SK-N-SH (cell line): ENCODE results near the gene ZBTB45. TPM values are rescaled to one million over a fixed set of nuclear protein-coding genes. Genes with fewer than 3 reads are reported as not detected.

ENCODE experiments used
- CTCF ChIA-PET: fragments of 300-600, 350-600 bp; formaldehyde crosslinking; extraction: SDS; loops from one replicate; lab custom pipeline; 2021; lab: Yijun Ruan, JAX
- POLR2A ChIA-PET: fragments of 350-600 bp; sonication (Branson Sonifier 250); formaldehyde crosslinking; extraction: SDS; loops from one replicate; lab custom pipeline; 2020; ENCODE audit warnings: antibody characterized with exemption, inconsistent platforms; lab: Yijun Ruan, JAX
- DNase-seq: peaks from one replicate; pipeline ENCODE4 v3.0.0; 2012
- H2AFZ ChIP-seq: fragments of 200-600 bp; sonication (generic); 2 replicates; pipeline ENCODE4 v1.8.1; 2016; ENCODE audit warnings: antibody characterized with exemption, mild to moderate bottlenecking, low read depth
- H3F3A ChIP-seq: fragments of 200-600 bp; sonication (generic); replicated peaks from 2 replicates; pipeline ENCODE3; 2016; ENCODE audit warnings: antibody characterized with exemption, mild to moderate bottlenecking; ENCODE audit not compliant: insufficient read depth
- H3K27ac ChIP-seq, 2 experiments: fragments of 200-500 bp in 1 of 2; fragments of 200-600 bp in 1 of 2; sonication (Bioruptor generic) in 1 of 2; sonication (generic), shearing (Covaris generic) in 1 of 2; 2 replicates each; pipeline versions ENCODE4 v1.5.1 to v1.6.1; 2014 to 2016; ENCODE audit warnings: low read depth in 2 of 2, inconsistent platforms in 1 of 2, low read length in 1 of 2, mild to moderate bottlenecking in 1 of 2, mixed read lengths in 1 of 2
- H3K27me3 ChIP-seq: fragments of 200-600 bp; sonication (generic), shearing (Covaris generic); 2 replicates; pipeline ENCODE4 v1.6.1; 2016; ENCODE audit warnings: mixed run types; ENCODE audit not compliant: insufficient read depth
- H3K36me3 ChIP-seq, 2 experiments: fragments of 200-500 bp in 1 of 2; fragments of 200-600 bp in 1 of 2; sonication (Bioruptor generic) in 1 of 2; sonication (generic) in 1 of 2; replicated peaks in 1 of 2; 2 replicates each; pipeline versions ENCODE3 to v1.5.1; 2014 to 2016; ENCODE audit warnings: low read length in 1 of 2, mild to moderate bottlenecking in 1 of 2; ENCODE audit not compliant: insufficient read depth in 2 of 2, control insufficient read depth in 1 of 2
- H3K4me1 ChIP-seq, 2 experiments: fragments of 200-500 bp in 1 of 2; fragments of 200-600 bp in 1 of 2; sonication (Bioruptor generic) in 1 of 2; sonication (generic), shearing (Covaris generic) in 1 of 2; 2 replicates each; pipeline versions ENCODE4 v1.5.1 to v1.6.1; 2014 to 2016; ENCODE audit warnings: low read depth in 1 of 2, low read length in 1 of 2, mixed run types in 1 of 2; ENCODE audit not compliant: insufficient read depth in 2 of 2, control insufficient read depth in 1 of 2
- H3K4me2 ChIP-seq: fragments of 200-600 bp; sonication (generic), shearing (Covaris generic); 2 replicates; pipeline ENCODE4 v1.6.1; 2017; ENCODE audit warnings: mixed run types
- H3K4me3 ChIP-seq, 2 experiments: fragments of 200-500 bp in 1 of 2; fragments of 200-600 bp in 1 of 2; sonication (Bioruptor generic) in 1 of 2; sonication (generic), shearing (Covaris generic) in 1 of 2; 2 replicates each; pipeline versions ENCODE4 v1.5.1 to v1.8.1; 2014 to 2016; ENCODE audit warnings: low read depth in 2 of 2, inconsistent platforms in 1 of 2, low read length in 1 of 2, mild to moderate bottlenecking in 1 of 2, mixed read lengths in 1 of 2, moderate library complexity in 1 of 2
- H3K79me2 ChIP-seq: fragments of 200-600 bp; sonication (generic); 2 replicates; pipeline ENCODE4 v1.8.1; 2017; ENCODE audit warnings: mild to moderate bottlenecking; ENCODE audit not compliant: insufficient read depth
- H3K9ac ChIP-seq: fragments of 200-600 bp; sonication (generic); 2 replicates; pipeline ENCODE4 v1.6.1; 2017; ENCODE audit warnings: mixed run types
- H3K9me2 ChIP-seq: fragments of 200-600 bp; sonication (generic); 2 replicates; pipeline ENCODE4 v1.6.1; 2017; ENCODE audit warnings: mixed run types
- H3K9me3 ChIP-seq: fragments of 200-600 bp; sonication (generic); 2 replicates; pipeline ENCODE4 v1.6.1; 2017; ENCODE audit warnings: mixed run types, mild to moderate bottlenecking, moderate library complexity
- H4K20me1 ChIP-seq: fragments of 200-600 bp; sonication (generic); 2 replicates; pipeline ENCODE4 v1.6.1; 2017; ENCODE audit warnings: mild to moderate bottlenecking, mixed run types; ENCODE audit not compliant: insufficient read depth
- CHD2 ChIP-seq: fragments of 150-350 bp; IDR thresholded peaks from 2 replicates; pipeline ENCODE4 v1.6.1; 2018; ENCODE audit warnings: low read length; ENCODE audit not compliant: partially characterized antibody
- CTCF ChIP-seq: fragments of 200-600 bp; sonication (generic); IDR thresholded peaks from 2 replicates; pipeline ENCODE4 v1.6.1; 2017; ENCODE audit warnings: antibody characterized with exemption, mild to moderate bottlenecking, moderate library complexity
- ELF1 ChIP-seq: IDR thresholded peaks from 2 replicates; pipeline ENCODE4 v1.4.0; 2012
- EP300 ChIP-seq, 2 experiments: IDR thresholded peaks; 2 replicates each; pipeline versions ENCODE4 v1.4.0 to v1.6.1; 2012; ENCODE audit warnings: borderline replicate concordance in 1 of 2, low read depth in 1 of 2, low read length in 1 of 2
- EZH2phosphoT487 ChIP-seq: fragments of 200-600 bp; sonication (generic); IDR thresholded peaks from 2 replicates; pipeline ENCODE4 v1.6.1; 2017; ENCODE audit warnings: low read depth, mixed run types, mild to moderate bottlenecking, antibody characterized with exemption, moderate library complexity, borderline replicate concordance
- FOXJ3 ChIP-seq: sonication (generic); formaldehyde crosslinking; IDR thresholded peaks from 2 replicates; pipeline ENCODE4 v1.5.1; 2020; ENCODE audit warnings: mild to moderate bottlenecking, missing genetic modification reagents
- FOXM1 ChIP-seq: IDR thresholded peaks from 2 replicates; pipeline ENCODE4 v1.4.0; 2012; ENCODE audit warnings: low read depth, mild to moderate bottlenecking
- GABPA ChIP-seq: IDR thresholded peaks from 2 replicates; pipeline ENCODE4 v1.4.0; 2012; ENCODE audit warnings: low read depth, mild to moderate bottlenecking
- JUND ChIP-seq: IDR thresholded peaks from 2 replicates; pipeline ENCODE4 v1.4.0; 2012
- MEF2A ChIP-seq: IDR thresholded peaks from 2 replicates; pipeline ENCODE4 v1.4.0; 2012; ENCODE audit warnings: low read depth, borderline replicate concordance
- NFIC ChIP-seq: IDR thresholded peaks from 2 replicates; pipeline ENCODE4 v1.4.0; 2012; ENCODE audit warnings: borderline replicate concordance
- POLR2AphosphoS5 ChIP-seq: IDR thresholded peaks from 2 replicates; pipeline ENCODE4 v1.6.1; 2012; ENCODE audit warnings: low read depth, low read length
- RAD21 ChIP-seq: IDR thresholded peaks from 2 replicates; pipeline ENCODE4 v1.6.1; 2012; ENCODE audit warnings: mild to moderate bottlenecking, low read length
- RFX5 ChIP-seq: IDR thresholded peaks from 2 replicates; pipeline ENCODE4 v1.6.1; 2012; ENCODE audit warnings: mild to moderate bottlenecking, improper control_type of control experiment, low read length
- RXRA ChIP-seq: IDR thresholded peaks from 2 replicates; pipeline ENCODE4 v1.4.0; 2012; ENCODE audit warnings: low read depth, mild to moderate bottlenecking, borderline replicate concordance
- TCF12 ChIP-seq: IDR thresholded peaks from 2 replicates; pipeline ENCODE4 v1.4.0; 2012
- USF2 ChIP-seq: fragments of 150-350 bp; IDR thresholded peaks from 2 replicates; pipeline ENCODE4 v1.6.1; 2017; ENCODE audit warnings: antibody characterized with exemption, low read length, low read depth, borderline replicate concordance
- ZBTB33 ChIP-seq: IDR thresholded peaks from 2 replicates; pipeline ENCODE4 v1.4.0; 2012; ENCODE audit warnings: low read depth, borderline replicate concordance
- WGBS: methylation state at CpG from one replicate; pipeline ENCODE4 v1.1.6; 2017; ENCODE audit warnings: low lambda C conversion rate; 5-methylcytosine and 5-hydroxymethylcytosine counted together
- polyA plus RNA-seq, 3 experiments: library from polyadenylated mRNA; depleted of rRNA; stranded (reverse); fragments of >200 nt; gene quantifications; 2 replicates each; pipeline ENCODE4 v1.2.3, GENCODE V29; 2012
- TF ChIP-seq, protein P1 (sequence below): IDR thresholded peaks from 2 replicates; pipeline ENCODE4; 2012

Gene ZBTB45
- polyA plus RNA-seq, 1 of the 3 experiments (the other 2 are of a cell fraction): 11.3 TPM

GRCh38 chr19:58556622-58557220 lies 37.1 kb upstream of the ZBTB45 start:
- TF ChIP-seq EP300 (IDR thresholded peaks at IDR 0.05; ENCODE audit: borderline replicate concordance in 1 of 2, low read depth in 1 of 2, low read length in 1 of 2): no peak
- no peak for TF ChIP-seq FOXJ3 (CRISPR knock-in tag)
- TF ChIP-seq, protein P1, sequence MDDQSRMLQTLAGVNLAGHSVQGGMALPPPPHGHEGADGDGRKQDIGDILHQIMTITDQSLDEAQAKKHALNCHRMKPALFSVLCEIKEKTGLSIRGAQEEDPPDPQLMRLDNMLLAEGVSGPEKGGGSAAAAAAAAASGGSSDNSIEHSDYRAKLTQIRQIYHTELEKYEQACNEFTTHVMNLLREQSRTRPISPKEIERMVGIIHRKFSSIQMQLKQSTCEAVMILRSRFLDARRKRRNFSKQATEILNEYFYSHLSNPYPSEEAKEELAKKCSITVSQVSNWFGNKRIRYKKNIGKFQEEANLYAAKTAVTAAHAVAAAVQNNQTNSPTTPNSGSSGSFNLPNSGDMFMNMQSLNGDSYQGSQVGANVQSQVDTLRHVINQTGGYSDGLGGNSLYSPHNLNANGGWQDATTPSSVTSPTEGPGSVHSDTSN: no peak
- TF ChIP-seq NFIC: no peak
- TF ChIP-seq RAD21: no peak
- no peak for TF ChIP-seq TCF12
- TF ChIP-seq JUND: no peak
- TF ChIP-seq RFX5: no peak
- no peak for TF ChIP-seq CTCF
- no peak for TF ChIP-seq MEF2A
- TF ChIP-seq POLR2AphosphoS5: no peak
- TF ChIP-seq ELF1: no peak
- TF ChIP-seq CHD2: no peak
- TF ChIP-seq USF2: no peak
- TF ChIP-seq FOXM1: no peak
- TF ChIP-seq RXRA: no peak
- no peak for TF ChIP-seq GABPA
- TF ChIP-seq ZBTB33: no peak
- no peak for TF ChIP-seq EZH2phosphoT487
- Histone ChIP-seq H3K36me3 (peaks cover 25 to 28% of the 10 kb centered on the region in 2 experiments), H3K27me3 (no peaks in the 10 kb centered on the region), H3K9me2 (no peaks in the 10 kb centered on the region), H3K27ac (peak overlapping the region; percentile 18 to 33; a peak in 2 of 4 replicates), H2AFZ (no peak overlapping the region), H3K4me2 (peak overlapping the region; percentile 96), H3K9me3 (no peaks in the 10 kb centered on the region), H3K4me3 (peak overlapping the region; percentile 87 to 91), H3K4me1 (peaks cover 24 to 58% of the 10 kb centered on the region in 2 experiments; a peak in 3 of 4 replicates), H4K20me1 (peaks cover 9% of the 10 kb centered on the region; the same call in 1 of the 2 replicates), H3F3A (peaks cover 54% of the 10 kb centered on the region), H3K9ac (peak overlapping the region; percentile 95), H3K79me2 (peaks cover 49% of the 10 kb centered on the region)
- no peak for DNase-seq
- ChIA-PET CTCF (interaction anchor here (1.1 to 2.6 kb wide), 3 partner anchors 38 to 43 kb away, joined by 3 to 23 read pairs (median 3); partner anchors contain the start of gene ZBTB45), POLR2A (no interaction called here)
- WGBS: 59% methylated on average over 9 of the region's 10 CpGs
